Hepatocyte (in vitro differentiated cells): ENCODE measurements around the gene SYNGR2.

Source experiments
- CTCF ChIP-seq: fragments of 200-600 bp; sonication (generic); IDR thresholded peaks from 2 replicates; pipeline ENCODE4 v1.5.1; 2016; ENCODE audit warnings: antibody characterized with exemption, mild to moderate bottlenecking; ENCODE audit not compliant: poor library complexity
- EZH2 ChIP-seq: fragments of 200-600 bp; sonication (generic); IDR thresholded peaks from 2 replicates; pipeline ENCODE4 v1.6.1; 2016; ENCODE audit warnings: antibody characterized with exemption, mild to moderate bottlenecking, borderline replicate concordance
- EZH2phosphoT487 ChIP-seq: fragments of 200-600 bp; sonication (generic); IDR thresholded peaks from one replicate; pipeline ENCODE4 v1.6.1; 2018; ENCODE audit warnings: antibody characterized with exemption, mild to moderate bottlenecking, low read depth, moderate library complexity; ENCODE audit not compliant: unreplicated experiment, severe bottlenecking

GRCh38 chr17:78138204-78139060, 29.9 kb upstream of the SYNGR2 start:
- TF ChIP-seq CTCF (no peak), EZH2phosphoT487 (no peak), EZH2 (no peak)
